HS-5 (cell line): ENCODE results near the gene ANO7.

ENCODE experiments used
- DNase-seq: peaks from one replicate; pipeline ENCODE4 v3.0.0-alpha.2; 2012; ENCODE audit warnings: low read depth

Gene ANO7

DNA sequence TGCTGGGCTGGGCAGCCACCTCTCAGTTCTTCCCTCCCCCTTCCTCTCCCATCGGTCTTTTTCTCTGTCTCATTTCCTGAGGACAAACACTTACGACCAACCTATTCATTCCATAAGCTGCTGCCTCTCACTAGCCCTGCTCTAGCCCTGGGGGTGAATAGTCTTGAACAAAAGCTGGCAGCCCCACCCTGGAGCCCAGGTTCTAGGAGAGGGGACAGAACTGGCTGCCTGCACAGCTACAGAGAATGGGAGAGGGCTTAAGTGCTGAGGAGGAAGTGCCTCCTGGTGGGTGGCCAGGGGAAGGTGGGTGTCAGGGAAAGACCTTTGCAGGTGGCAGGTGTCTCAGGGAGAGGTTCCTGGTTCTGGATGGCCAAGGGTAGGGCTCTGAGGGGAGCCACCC is 22.8 kb downstream of the ANO7 start:
- no peak for DNase-seq

DNA sequence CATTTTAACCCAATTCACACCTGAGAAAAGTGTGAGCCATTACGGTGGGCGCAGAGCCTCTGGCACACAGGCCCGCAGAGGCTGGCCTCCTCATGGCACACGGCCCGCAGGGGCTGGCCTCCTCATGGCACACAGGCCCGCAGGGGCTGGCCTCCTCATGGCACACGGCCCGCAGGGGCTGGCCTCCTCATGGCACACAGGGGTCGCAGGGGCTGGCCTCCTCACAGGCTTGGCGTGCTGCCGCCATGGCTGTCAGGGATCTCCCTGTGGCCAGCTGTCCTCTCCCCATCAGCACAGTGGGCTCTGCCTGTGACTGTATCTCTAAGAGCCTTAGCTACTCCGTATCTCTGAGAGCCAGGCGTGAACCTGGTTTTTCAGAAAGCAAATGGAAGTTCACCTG is 24.6 kb downstream of the ANO7 start:
- DNase-seq: no peak

DNA sequence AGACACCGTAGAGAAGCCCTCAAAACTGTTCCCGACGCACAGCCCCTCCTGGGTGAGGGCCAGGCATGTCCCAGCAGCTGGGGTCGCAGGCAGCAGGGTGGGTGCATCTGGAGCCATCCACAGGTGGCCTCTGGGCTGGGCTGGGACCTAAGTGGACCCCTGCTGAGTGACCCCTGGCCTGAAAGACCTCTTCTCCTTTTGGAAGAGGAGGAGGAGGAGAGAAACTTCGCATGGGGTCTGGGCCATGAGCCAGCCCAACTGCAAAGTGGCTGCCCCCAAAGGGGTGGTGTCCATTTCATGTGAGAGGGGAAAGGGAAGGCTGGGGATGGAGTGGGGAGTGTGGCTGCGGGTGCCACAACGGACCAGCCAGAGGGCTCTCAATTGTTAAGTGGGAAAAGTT is 25.1 kb downstream of the ANO7 start:
- no peak for DNase-seq

DNA sequence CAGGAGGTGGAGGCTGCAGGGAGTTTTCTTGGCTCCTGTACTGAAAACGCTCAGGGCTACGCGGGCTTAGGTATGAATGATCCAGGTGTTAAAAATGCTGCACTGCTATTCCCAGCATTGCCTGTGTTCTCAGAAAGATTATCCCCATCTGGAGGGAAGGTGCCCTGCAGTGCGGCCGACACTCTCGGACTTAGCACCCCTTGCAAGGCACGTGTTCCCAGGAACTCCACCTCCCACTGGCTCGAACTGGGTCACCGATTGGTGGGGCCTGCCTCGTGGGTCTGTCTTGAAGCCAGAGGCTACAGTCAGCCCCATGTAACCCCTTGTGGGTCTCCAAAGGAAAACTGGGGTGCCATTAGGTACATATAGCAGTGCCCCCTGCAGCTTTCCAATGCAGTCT is 25.7 kb downstream of the ANO7 start:
- DNase-seq: no peak

DNA sequence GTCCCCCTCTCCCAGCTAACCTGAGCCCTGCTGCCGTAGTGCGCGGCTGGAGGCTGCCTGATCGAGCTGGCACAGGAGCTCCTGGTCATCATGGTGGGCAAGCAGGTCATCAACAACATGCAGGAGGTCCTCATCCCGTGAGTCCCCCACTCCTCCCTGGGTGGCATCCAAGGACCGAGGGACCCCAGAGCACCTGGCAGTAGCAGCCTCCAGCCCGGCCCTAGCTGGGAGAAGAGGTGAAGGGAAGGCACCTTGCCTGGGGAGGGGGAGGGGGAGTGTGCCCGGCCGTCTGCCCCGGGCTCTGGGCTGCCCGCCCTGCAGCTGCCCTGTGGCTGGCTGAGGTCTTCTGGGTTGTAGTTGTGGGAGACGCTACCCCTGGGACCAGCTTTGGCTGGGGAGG is 26.3 kb downstream of the ANO7 start:
- DNase-seq: no peak

DNA sequence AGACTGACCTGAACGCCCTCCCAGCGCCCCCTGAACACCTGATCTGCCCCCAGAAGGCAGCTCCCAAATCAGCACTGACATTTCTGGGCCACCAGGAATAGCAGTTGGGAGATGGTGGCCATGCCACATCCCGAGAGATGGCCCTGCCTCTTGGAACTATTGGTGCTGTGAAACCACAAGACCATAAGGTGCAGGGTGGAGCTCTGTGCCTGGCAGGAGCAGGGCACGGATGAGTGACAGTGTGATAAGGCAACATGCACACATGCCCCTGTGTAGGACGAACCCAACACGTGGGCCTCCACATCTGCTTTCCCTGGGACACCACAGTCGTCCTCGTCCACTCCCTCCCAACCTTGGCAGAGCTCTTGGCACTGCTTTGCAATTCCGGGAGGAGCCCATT is 26.9 kb downstream of the ANO7 start:
- no peak for DNase-seq

DNA sequence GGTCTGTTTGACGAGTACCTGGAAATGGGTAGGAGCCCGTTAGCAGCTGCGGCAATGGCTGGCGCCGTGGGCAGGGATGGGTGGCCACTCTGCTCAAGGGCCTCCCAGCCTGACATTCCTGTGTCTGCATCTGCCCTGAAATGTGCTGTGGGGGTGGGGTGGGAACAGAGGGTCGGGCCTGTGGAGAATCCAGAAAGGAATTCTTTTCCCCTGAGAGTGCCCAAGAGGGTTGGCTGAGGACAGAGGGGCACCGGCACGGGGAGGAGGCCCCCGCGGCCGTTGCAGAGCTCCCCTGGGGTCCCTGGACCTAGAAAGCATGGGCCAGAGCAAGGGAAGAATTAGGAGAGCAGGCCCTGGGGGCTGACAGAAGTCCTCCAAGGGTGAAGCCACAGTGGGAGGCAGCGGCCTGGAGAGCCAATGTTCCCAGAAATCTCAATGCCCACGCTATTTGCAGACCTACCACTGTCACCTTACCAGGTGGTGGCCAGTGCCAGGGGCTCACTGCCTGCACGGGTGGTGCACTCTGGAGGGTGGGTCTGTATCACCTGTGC is 27.8 kb downstream of the ANO7 start:
- no peak for DNase-seq

DNA sequence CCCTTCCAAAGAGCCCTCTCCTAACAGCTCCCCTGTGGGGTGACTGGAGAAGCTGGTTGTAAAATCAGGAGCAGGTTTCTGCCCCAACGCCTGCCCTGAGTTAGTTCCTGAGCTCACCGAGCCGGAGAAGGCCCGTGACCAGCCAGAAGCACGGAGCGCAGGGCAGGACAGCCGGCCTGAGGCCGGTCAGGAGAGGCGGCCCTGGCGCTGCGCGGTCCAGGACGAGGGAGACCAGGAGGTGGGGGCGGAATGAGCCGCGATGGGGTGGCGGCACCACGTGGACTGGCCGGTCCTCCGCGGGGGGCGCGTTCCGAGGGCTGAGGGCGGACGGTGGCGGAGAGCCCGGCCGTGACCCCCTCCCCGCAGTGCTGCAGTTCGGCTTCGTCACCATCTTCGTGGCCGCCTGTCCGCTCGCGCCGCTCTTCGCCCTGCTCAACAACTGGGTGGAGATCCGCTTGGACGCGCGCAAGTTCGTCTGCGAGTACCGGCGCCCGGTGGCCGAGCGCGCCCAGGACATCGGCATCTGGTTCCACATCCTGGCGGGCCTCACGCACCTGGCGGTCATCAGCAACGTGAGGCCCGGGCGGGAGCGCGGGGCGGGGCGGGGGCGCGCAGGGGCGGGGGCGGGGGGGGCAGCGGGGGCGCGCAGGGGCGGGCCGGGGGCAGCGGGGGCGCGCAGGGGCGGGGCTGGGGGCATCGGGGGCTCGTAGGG is 29.0 kb downstream of the ANO7 start:
- no peak for DNase-seq

DNA sequence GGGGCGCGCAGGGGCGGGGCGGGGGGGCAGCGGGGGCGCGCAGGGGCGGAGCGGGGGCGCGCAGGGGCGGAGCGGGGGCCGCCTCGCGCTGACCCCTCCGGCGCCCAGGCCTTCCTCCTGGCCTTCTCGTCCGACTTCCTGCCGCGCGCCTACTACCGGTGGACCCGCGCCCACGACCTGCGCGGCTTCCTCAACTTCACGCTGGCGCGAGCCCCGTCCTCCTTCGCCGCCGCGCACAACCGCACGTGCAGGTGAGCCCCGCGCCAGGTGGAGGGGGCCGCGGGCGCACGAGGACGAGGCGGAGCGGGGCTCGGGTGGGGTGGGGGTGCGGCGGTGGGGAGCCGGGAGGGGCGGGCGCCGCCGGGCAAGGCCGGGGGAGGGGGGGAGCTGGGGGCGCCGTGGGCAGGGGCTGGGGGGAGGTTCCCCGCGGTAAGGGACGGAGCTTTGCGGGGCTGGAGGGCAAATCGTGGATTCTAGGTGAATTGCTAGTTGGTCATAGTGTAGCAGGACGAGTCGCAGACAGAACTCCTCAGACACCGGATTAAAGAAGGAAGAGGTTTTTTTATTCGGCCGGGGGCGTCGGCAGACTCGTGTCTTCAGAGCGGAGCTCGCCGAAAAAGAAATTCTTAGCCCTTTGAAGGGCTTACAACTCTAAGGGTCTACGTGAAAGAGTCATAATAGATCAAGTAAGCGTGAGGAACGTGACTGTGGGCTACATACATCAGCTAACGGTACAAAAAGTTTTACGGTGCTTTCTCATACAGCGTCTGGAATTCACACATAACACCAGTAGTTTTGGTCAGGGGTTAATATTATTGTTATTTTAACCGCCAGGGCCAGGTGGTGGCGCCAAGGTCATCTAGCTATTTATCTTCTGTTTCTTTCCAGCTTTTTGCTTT is 29.9 kb downstream of the ANO7 start:
- DNase-seq: no peak

DNA sequence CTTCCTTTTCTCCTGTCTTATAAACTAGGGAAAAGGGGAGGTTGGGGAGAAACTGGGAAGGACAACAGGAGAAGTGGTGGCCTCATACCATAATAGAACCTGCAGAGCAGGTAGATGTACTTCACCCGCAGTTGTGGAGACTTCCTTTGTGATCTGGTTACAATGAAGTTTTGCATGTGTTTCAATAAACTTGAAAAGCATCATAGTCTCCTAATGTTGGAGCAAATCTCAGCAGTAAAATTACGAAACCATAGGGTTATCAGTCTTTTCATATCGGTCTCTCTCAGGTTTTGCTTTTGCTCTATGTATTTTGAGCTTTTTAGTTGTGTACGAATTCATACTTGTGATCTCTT is 30.5 kb downstream of the ANO7 start:
- DNase-seq: no peak

DNA sequence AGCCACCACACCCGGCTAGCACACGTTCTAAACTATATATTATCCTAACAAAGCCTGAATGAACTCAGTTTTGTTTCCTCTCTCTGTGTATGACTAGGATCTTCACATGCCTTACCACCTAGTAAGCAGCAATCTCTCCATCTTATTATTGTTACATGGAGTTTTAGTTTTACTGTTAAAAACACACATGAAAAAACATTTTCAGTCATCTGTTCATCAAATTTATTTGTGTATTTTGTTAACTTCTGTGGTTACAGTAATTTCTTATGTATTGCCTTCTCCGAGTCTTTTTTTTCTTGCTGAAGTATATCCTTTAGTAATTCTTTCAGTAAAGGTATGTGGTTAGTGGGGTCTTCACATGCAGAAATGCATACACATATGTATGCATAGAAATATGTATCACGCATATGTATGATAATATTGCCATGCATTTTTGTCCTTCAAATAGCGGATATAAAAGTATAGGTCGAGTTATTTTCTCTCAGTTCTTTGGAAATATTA is 31.4 kb downstream of the ANO7 start:
- no peak for DNase-seq

DNA sequence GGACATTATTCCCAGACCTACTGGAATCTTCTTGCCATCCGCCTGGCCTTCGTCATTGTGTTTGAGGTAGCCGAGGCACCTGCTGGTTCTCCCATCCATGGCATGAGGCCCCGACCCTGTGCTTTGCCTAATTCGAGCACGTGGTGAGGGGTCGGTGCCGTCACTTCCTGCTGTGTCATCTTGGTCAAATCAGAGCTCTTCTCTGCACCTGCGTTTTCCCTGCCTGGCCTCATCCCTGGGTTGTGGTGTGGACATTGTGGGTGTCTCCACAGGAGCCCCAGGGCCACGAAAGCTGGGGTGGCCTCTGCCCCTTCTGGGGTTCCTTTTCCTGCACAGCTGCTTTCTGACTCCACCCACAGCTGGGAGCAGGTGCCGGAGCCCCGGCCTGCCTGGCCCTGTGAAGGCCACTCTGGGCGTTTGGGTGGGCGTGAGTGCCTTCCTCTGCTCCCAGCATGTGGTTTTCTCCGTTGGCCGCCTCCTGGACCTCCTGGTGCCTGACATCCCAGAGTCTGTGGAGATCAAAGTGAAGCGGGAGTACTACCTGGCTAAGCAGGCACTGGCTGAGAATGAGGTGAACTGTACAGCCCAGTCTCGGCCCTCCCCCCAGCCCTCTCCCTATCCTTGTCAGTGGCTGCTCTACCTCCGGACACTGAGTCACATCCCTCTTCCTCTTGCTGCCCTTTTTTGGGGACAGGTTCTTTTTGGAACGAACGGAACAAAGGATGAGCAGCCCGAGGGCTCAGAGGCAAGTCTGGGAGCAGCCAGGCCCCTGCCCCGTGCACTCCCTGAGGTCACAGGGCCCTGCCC is 34.9 kb downstream of the ANO7 start:
- DNase-seq: no peak

DNA sequence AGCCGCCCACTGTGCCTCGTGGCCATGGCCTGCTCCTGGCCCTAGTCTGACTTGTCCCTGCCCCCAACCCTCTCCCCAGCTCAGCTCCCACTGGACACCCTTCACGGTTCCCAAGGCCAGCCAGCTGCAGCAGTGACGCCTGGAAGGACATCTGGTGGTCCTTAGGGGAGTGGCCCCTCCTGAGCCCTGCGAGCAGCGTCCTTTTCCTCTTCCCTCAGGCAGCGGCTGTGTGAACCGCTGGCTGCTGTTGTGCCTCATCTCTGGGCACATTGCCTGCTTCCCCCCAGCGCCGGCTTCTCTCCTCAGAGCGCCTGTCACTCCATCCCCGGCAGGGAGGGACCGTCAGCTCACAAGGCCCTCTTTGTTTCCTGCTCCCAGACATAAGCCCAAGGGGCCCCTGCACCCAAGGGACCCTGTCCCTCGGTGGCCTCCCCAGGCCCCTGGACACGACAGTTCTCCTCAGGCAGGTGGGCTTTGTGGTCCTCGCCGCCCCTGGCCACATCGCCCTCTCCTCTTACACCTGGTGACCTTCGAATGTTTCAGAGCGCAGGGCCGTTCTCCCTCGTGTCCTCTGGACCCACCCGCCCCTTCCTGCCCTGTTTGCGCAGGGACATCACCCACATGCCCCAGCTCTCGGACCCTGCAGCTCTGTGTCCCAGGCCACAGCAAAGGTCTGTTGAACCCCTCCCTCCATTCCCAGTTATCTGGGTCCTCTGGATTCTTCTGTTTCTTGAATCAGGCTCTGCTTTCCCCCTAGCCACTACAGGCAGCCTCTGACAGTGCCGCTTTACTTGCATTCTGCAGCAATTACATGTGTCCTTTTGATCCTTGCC is 35.8 kb downstream of the ANO7 start:
- DNase-seq: no peak

DNA sequence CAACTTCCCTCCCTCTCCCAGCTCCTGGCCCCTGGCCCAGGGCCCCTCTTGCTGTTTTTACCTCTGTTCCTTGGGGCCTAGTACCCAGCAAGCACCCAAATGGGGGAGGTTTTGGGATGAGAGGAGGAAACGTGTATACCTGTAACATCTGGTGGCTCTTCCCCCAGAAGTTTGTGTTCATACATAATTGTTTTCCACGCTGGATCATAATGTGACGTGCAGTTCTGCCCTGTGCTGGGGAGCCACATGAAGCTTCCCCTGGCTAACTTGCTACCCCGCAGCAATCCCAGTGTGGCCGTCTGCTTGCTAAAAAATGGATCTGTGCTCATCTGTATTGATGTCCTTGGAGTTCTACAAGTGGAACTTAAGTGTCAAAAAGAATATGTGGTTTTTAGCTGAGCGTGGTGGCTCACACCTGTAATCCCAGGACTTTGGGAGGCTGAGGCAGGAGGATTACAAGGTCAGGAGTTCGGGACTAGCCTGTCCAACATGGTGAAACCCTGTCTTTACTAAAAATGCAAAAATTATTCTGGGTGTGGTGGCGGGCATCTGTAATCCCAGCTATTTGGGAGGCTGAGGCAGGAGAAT is 36.5 kb downstream of the ANO7 start:
- no peak for DNase-seq

DNA sequence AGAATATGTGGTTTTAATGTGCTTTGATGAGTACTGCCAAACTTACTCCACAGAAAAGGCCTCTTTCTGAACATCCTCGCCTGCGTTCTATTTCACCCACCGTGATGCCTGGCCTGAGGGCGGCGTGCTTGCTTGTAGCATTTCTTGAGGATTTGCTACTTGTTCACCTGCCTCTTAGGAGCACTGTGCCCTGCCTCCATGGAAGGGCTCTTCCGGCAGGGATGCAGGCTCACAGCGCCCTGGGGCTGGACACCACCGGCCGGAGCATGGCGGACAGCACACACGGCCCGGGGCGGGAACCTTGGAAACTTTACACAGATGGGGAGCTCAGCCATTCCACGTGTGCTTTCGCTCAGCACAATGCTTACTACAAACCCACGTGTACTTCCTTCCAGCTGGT is 37.1 kb downstream of the ANO7 start:
- DNase-seq: no peak

DNA sequence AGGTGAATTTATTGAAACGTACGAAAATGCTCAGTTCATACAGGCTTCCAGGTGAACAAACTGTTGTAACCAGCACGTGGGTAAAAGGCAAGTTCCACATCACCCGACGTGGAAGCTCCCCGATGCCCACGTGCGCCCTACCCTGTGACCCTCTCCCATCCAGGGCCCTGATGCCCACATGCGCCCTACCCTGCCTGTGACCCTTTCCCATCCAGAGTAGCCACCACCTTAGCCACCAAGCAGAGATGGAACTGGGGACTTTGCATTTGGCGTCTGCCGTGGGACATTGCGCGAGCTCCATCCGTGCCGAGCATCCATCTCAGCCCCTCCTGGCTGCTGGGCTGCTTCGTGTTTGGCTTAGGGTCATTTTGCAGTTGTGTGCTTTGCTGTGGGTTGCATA is 37.5 kb downstream of the ANO7 start:
- no peak for DNase-seq

DNA sequence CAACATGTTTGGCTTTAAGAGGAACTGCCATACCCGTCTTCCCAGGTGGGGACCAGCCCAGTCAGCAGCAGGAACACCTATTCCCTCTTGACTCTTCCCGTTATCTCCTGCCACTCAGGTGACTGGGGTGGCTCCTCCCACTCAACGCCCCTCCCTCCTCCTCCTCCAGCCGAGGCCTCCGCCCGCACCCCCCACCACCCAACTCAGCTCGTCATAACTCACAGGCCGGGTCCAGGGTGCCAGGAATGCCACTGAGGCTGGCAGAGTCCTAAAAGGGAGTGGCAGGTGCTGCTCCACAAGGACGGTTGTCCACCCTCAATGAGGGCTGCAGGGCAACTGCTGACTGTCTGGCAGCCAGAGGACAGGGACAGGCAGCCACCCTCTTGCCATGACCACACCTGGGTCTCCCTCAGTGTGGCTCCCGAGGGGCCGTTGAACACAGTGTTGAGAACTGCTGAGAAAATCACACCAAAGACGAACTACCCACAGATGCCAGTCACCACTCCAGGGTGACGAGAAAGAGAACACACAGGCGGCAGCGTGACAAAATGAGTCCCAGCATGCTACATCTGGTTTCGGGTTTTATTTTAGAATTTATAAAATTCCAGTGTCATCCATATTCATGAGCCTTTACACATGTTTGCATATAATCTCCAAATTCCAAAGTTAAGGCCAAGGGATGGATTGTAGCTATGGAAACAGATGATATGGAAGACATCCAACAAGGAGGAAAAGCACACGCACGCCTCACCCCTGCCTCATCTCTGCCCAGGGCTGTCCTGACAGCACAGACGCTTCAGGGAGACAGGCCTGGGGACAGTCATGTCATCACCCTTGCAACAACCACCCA is 38.5 kb downstream of the ANO7 start:
- DNase-seq: no peak

DNA sequence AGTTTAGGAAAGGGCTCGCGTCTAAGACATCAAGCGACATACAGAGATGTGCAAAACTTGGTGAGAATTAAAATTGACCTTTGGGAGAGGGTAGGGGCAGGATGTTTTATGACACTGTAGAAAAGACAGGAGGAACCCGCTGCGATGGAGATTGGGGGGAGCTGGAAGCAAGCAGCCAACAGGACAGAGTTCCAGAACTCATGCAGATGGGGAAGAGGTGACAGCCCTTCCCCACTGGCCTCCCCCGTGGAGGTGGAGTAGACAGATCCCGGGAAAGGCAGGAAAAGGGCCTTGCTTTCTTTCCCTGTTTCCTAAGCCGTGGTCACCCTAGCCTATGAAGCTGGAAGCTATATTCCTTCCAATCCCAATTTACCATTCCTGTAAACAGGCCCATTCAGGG is 39.1 kb downstream of the ANO7 start:
- no peak for DNase-seq

DNA sequence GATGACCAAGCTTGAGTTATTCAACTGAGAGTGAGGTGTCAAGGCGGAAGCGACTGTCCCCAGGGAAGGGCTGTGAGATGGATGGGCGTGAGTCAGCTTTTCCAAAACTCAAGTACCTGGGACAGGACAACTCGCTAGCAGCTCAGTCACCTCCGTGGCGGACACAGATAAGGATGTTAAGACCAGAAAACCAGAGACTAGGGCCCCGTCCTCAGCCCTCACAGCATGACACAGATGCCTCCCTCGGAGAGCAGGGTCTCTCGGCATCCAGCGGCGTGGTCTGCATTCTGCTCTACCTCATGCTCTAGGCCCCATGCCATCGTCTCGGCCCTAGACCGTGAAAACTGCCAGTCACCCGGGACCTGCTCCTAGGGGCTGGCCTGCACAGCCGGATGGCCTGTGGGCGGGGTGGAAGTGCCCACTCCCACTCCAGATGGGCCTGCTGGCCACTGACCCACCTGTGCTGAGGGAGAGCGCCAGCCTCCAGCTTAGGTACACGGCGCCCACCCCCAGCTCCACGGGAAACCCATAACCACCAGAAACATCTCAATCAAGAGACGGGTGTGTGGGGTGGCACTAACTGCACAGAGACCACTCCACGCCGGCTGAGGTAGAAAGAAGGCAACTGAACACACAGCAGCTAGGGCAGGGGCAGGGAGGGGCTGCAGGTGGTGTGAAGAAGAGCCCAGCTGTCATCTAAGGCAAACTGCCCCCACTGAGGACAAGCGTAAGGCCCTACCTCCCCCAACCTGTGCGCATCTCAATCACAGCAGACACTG is 39.8 kb downstream of the ANO7 start:
- DNase-seq: no peak
